Measurements from ENCODE around the gene IL1B. TPM values are rescaled to one million over a fixed set of nuclear protein-coding genes. Genes with fewer than 3 reads are reported as not detected.

Gene IL1B
- total RNA-seq (1 to 10 TPM; 3.8 to 5.6 TPM), total RNA-seq (0.13 to 35.1 (median 1.3) reads per million in 172 experiments)
- 13.5 TPM for polyA plus RNA-seq (2013, experiment 1 of 2)
- polyA plus RNA-seq (2013, experiment 2 of 2) = 91.8 TPM

DNA sequence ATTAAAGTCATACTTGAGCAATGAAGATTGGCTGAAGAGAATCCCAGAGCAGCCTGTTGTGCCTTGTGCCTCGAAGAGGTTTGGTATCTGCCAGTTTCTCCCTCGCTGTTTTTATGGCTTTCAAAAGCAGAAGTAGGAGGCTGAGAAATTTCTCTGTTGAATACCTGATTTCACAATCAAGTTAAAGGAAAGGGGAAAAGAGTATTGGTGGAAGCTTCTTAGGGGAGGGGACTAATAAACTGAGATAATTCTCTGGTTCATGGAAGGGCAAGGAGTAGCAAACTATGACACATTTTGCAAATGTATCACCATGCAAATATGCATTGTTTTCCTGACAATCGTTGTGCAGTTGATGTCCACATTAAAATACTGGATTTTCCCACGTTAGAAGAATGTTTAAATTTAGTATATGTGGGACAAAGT is at the start of gene IL1B:
Gene IL1B (minus strand): TSS at position 85 of the 423 bp plus-strand sequence. CDS start 550 bp downstream, outside the sequence.
- Mint-ChIP-seq H3K27ac (no peak within 1 kb of the TSS), H3K36me3 (ENCODE audit: low read depth) (no peaks in the 10 kb centered on the region), H3K9me3 (no peaks in the 10 kb centered on the region), H3K27me3 (peaks cover 27% of the 10 kb centered on the region), H3K4me1 (ENCODE audit: low read depth) (no peaks in the 10 kb centered on the region), H3K4me3 (no peak within 1 kb of the TSS)
- CTCF ChIA-PET = no interaction called here
- Histone ChIP-seq H3K4me1 (ENCODE audit: insufficient read depth, low read length) (peaks cover 3% of the 10 kb centered on the region), H3K36me3 (ENCODE audit: insufficient read depth, low read length) (no peaks in the 10 kb centered on the region), H3K9me3 (ENCODE audit: control insufficient read depth in 1 of 2, insufficient read depth in 1 of 2, low read length in 2 of 2) (no peaks in the 10 kb centered on the region), H3K27me3 (ENCODE audit: control insufficient read depth in 1 of 2, insufficient read depth in 2 of 2, low read length in 2 of 2) (no peaks in the 10 kb centered on the region), H3K27ac (ENCODE audit: low read depth in 1 of 2, low read length in 2 of 2) (no peak within 1 kb of the TSS), H3K4me3 (ENCODE audit: low read length) (peak within 1 kb of the TSS; percentile 13)
- TF ChIP-seq, protein P1, sequence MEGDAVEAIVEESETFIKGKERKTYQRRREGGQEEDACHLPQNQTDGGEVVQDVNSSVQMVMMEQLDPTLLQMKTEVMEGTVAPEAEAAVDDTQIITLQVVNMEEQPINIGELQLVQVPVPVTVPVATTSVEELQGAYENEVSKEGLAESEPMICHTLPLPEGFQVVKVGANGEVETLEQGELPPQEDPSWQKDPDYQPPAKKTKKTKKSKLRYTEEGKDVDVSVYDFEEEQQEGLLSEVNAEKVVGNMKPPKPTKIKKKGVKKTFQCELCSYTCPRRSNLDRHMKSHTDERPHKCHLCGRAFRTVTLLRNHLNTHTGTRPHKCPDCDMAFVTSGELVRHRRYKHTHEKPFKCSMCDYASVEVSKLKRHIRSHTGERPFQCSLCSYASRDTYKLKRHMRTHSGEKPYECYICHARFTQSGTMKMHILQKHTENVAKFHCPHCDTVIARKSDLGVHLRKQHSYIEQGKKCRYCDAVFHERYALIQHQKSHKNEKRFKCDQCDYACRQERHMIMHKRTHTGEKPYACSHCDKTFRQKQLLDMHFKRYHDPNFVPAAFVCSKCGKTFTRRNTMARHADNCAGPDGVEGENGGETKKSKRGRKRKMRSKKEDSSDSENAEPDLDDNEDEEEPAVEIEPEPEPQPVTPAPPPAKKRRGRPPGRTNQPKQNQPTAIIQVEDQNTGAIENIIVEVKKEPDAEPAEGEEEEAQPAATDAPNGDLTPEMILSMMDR (IDR thresholded peaks at IDR 0.05) = no peak
- DNase-seq (peak in 3 of 14 experiments; percentile 15 to 66 (median 61)), ATAC-seq (ENCODE audit: poor library complexity) (no peak)
- POLR2A ChIA-PET = no interaction called here
- intact Hi-C loops (cut with DNase I, micrococcal nuclease) = no loop called here

DNA sequence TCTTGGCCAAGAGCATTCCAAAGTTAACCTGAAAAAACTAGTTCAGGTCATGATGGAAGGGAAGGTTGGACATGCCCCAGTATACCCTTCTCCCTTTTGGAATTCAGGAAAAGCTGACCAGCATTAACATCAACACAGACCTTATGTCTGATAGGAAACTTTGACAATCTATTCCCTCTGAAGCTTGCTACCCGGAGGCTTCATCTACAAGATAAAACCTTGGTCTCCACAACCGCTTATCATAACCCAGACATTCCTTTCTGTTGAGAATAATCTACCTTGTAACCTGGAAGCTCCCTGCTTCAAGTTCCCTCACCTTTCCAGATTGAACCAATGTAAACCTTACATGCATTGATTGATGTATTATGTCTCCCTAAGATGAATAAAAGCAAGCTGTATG is 49.7 kb upstream of the IL1B start:
- Histone ChIP-seq H3K4me1 (ENCODE audit: insufficient read depth, low read length) (peaks cover 6% of the 10 kb centered on the region), H3K27me3 (ENCODE audit: control insufficient read depth in 1 of 2, insufficient read depth in 2 of 2, low read length in 2 of 2) (no peaks in the 10 kb centered on the region), H3K4me3 (ENCODE audit: low read length) (no peak overlapping the region), H3K36me3 (ENCODE audit: insufficient read depth, low read length) (no peaks in the 10 kb centered on the region), H3K27ac (ENCODE audit: low read depth in 1 of 2, low read length in 2 of 2) (no peak overlapping the region), H3K9me3 (ENCODE audit: control insufficient read depth in 1 of 2, insufficient read depth in 1 of 2, low read length in 2 of 2) (no peaks in the 10 kb centered on the region)
- H3K36me3 Mint-ChIP-seq (ENCODE audit: low read depth) = no peaks in the 10 kb centered on the region
- H3K9me3 Mint-ChIP-seq = no peaks in the 10 kb centered on the region
- DNase-seq = no peak
- no peaks in the 10 kb centered on the region for H3K27me3 Mint-ChIP-seq
- H3K4me1 Mint-ChIP-seq (ENCODE audit: low read depth) = peaks cover 6% of the 10 kb centered on the region
- no peak for ATAC-seq (ENCODE audit: poor library complexity)
- intact Hi-C loops (cut with DNase I, micrococcal nuclease) = no loop called here
- ChIA-PET CTCF (interaction anchor here (2.1 to 2.3 kb wide), 2 partner anchors 12 to 137 kb away, joined by 6 to 25 read pairs; no protein-coding TSS in a partner anchor), POLR2A (no interaction called here)
- no peak overlapping the region for H3K27ac Mint-ChIP-seq
- no peak overlapping the region for H3K4me3 Mint-ChIP-seq
- TF ChIP-seq, protein P1 (IDR thresholded peaks at IDR 0.05) = no peak

DNA sequence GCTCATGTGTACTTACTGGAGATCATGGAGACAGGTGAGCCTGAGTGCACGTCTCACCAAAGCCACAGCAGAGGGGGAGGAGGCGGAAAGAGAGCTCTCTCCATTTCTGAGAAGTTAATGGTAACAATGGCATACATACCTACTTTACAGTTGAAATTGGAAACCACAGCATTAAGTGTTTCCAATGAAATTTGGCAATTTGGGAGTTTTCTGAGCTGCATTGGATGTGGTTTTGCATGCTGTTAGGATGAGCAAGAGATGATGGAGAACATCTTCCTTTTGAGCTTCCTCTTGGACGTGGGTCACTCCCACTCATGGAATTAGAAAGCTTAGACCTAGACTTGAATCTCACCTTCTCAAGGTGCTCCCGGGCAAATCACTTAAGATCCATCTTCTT is 48.9 kb upstream of the IL1B start:
- POLR2A ChIA-PET = interaction anchor here (1.0 kb wide), 1 partner anchor 136 kb away, joined by 5 read pairs; no protein-coding TSS in a partner anchor
- Mint-ChIP-seq H3K4me1 (ENCODE audit: low read depth) (peaks cover 6% of the 10 kb centered on the region), H3K36me3 (ENCODE audit: low read depth) (no peaks in the 10 kb centered on the region), H3K27ac (no peak overlapping the region), H3K9me3 (no peaks in the 10 kb centered on the region), H3K4me3 (no peak overlapping the region), H3K27me3 (no peaks in the 10 kb centered on the region)
- Histone ChIP-seq H3K27me3 (ENCODE audit: control insufficient read depth in 1 of 2, insufficient read depth in 2 of 2, low read length in 2 of 2) (no peaks in the 10 kb centered on the region), H3K27ac (ENCODE audit: low read depth in 1 of 2, low read length in 2 of 2) (no peak overlapping the region), H3K36me3 (ENCODE audit: insufficient read depth, low read length) (no peaks in the 10 kb centered on the region), H3K4me3 (ENCODE audit: low read length) (no peak overlapping the region), H3K4me1 (ENCODE audit: insufficient read depth, low read length) (peaks cover 6% of the 10 kb centered on the region), H3K9me3 (ENCODE audit: control insufficient read depth in 1 of 2, insufficient read depth in 1 of 2, low read length in 2 of 2) (no peaks in the 10 kb centered on the region)
- DNase-seq (peak in 2 of 14 experiments; percentile 8 to 34), ATAC-seq (ENCODE audit: poor library complexity) (no peak)
- intact Hi-C loops (cut with DNase I, micrococcal nuclease) = loop anchor here (1.0 kb wide), 2 partner anchors 135 to 136 kb away; no protein-coding TSS in a partner anchor
- TF ChIP-seq, protein P1 (IDR thresholded peaks at IDR 0.05) = no peak
- CTCF ChIA-PET = interaction anchor here (0.7 to 2.3 kb wide), 8 partner anchors 11 to 136 kb away, joined by 3 to 25 read pairs (median 4); partner anchors contain the start of gene CKAP2L
